LHCN-M2 (cell line): ENCODE results near the gene ATM. TPM values are rescaled to one million over a fixed set of nuclear protein-coding genes. Genes with fewer than 3 reads are reported as not detected.
"Not testable (repeated sequence)": the region's sequence is repeated elsewhere in the genome, so short reads cannot be mapped to it uniquely, and the experiment has no call there.

ENCODE experiments used
- DNase-seq: peaks from one replicate; pipeline ENCODE4 v3.0.0-alpha.2; 2012; ENCODE audit warnings: low read depth
- total RNA-seq: library from RNA; depleted of rRNA; stranded (reverse); fragments of >200 nt; gene quantifications from 2 replicates; pipeline ENCODE4 v1.2.3, GENCODE V29; 2014; rRNA removed

The ATM gene
- total RNA-seq, 1 experiment from 2014 or later = 47.9 TPM

DNA sequence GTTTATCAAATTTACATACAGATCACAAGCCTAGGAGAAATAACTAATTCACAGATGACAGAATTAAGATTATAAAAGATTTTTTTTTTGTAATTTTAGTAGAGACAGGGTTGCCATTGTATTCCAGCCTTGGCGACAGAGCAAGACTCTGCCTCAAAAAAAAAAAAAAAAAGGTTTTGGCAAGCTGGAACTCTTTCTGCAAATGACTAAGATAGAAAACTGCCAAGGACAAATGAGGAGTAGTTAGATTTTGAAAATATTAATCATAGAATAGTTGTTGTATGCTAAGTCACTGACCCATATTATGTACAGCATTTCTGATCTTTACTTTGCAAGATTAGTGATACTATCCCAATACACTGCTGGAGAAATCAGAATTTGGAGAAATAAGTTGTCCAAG is 145.3 kb downstream of the ATM start:
- DNase-seq = no peak

DNA sequence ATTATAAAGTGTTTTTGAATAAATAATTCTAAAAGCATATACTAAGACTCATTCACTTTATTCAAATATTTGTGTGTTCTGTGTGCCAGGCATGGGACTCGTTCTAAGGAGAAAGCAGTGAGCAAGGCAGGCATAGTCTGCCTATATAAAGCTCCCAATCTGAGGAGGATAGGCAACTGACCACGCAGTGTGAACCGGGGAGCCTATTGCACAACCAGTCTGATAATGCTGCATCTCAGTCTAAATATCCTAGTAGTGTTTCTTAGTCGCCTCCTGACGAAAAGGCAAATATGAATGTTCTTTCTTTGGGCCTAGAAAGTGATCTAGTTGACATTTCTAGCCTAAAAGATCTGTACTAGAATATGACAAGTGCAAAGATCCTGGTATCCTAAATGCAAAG is 146.2 kb downstream of the ATM start:
- no peak for DNase-seq

DNA sequence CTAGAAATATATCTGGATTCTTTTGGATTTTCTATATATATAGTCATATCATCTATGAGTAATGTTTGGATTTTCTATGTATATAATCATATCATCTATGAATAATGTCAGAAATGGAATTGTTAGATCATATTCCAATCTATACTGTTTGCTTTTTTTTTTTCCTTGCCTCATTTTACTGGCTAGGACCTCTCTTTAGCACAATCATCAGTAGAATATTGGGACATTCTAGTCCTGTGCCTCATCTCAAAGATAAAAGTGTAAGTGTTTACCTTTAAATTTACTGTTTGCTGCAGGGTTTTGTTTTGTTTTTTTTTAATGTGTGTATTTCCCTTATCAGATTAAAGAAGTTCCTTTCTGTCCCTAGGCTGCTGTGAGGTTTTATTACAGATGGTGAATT is 147.4 kb downstream of the ATM start:
- DNase-seq = no peak

DNA sequence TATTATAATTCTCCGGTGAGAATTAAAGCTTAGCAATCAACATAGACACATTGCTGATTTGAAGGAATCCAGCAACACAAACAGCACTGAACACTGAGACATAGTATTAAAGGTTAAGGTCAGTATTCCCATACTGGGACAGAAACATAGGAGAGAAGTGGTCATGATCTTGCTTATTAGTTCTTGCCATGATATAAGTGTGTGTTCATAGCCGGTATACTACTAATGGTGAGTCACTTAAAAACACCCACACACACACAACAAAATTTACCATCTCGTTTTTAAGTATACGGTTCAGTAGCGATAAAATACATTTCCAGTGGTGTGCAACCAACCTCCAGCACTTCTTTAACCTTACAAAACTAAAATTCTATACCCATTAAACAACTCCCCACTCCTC is 148.1 kb downstream of the ATM start:
- no peak for DNase-seq

DNA sequence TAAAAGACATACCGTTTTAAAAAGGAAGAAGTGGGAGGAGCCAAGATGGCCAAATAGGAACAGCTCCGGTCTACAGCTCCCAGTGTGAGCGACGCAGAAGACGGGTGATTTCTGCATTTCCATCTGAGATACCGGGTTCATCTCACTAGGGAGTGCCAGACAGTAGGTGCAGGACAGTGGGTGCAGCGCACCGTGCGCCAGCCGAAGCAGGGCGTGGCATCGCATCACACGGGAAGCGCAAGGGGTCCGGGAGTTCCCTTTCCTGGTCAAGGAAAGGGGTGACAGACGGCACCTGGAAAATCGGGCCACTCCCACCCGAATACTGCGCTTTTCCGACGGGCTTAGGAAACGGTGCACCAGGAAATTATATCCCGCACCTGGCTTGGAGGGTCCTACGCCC is 150.6 kb downstream of the ATM start:
- not testable (repeated sequence) for DNase-seq

DNA sequence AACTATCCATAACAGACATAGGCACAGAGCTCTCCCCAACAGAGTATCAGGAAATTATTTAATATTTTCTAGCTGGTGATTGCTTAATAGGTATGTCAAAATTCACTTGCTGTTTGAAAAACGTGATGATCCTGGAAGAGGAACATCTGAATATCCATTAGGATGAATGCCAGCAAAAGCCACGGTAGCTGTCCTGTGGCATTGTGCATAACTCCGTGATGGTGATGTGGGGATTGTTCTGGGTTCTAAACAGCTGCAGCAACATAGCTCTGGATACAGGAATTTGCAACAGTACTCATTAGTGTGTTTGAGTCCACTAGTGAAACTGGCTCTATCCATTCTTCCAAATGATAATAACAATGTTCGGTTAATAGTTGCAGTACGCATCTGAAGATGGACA is 165.7 kb downstream of the ATM start:
- peak; percentile 49 for DNase-seq

DNA sequence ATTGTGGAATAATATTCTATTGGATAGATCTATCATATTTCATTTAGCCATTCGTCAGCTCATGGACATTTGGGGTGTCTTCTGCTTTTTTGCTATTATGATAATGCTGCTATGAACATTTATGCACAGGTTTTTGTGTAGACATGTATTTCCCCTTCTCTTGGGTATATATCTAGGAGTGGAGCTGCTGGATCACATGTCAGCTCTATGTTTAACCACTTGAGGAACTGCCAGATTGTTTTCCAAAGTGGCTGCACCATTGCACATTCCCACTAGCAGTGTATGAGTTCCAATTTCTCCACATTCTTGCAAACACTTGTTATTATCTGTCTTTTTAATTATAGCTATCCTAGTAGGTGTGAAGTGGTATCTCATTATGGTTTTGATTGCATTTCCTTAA is 169.5 kb downstream of the ATM start:
- DNase-seq = no peak

DNA sequence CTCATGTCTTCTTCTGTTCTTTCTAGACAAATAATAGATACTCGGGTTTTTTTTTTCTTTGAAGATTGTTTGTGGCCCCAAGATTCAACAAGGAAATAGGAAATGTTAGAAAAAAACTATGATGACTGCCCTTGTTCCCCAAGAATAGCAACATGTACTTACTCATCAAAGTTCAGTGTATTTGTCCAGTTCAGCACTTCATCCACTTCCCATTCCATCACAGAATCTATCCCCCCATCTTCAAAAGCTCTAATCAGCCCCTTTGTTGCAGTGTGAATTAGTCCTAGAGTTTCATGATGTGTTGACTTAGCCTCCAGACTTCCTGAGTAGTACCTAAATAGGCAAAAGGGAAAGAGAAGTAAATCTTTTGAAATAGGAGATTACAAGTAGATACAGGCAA is 170.2 kb downstream of the ATM start:
- DNase-seq = no peak

DNA sequence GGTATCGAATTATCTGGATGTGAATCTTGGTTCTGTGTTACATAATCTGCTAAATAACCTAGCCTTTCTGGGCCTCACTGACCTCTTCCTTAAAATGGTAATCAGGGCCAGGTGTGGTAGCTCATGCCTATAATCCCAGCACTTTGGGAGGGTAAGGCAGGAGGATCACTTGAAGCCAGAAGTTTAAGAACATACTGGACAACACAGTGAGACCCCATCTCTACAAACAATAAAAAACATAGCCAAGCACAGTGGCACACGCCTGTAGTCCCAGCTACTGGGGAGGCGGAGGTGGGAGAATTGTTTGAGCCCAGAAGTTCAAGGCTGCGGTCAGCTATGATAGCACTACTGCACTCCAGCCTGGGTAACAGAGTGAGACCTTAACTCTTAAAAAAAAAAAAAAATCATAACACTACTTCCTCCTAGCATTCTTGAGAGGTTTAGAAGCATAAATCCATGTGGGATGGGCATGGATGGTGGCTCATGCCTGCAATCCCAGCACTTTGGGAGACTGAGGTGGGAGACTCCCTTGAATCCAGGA is 171.9 kb downstream of the ATM start:
- DNase-seq = no peak

DNA sequence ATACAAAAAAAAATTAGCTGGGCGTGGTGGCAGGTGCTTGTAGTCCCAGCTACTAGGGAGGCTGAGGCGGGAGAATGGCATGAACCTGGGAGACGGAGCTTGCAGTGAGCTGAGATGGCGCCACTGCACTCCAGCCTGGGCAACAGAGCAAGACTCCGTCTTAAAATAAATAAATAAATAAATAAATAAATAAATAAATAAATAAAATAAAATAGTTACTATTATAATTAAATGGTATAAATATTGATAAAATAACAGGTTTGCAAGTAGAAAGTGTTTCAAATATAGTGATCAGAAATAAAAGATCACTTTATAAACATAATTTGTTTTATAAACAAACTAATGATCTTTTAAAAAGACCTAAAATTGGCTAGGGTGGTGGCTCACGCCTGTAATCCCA is 173.8 kb downstream of the ATM start:
- DNase-seq = not testable (repeated sequence)

DNA sequence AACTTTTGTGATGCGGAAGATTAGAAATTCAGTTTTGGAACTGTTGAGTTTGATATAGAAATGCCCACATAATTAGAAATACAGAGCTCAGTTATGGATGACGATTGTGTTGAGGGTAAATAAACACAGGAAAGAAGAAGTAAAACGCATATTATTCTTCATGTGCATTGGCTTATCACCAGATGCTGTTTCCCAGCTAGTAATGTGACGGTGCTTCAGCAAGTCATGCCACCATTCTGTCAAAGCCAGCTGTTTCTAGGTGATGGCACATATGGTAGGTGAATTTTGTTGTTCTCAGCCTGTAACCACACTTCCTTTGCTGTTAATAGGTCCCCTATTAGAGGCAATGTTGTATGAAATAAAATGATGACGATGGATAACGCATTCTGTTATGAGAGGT is 175.6 kb downstream of the ATM start:
- DNase-seq = no peak

DNA sequence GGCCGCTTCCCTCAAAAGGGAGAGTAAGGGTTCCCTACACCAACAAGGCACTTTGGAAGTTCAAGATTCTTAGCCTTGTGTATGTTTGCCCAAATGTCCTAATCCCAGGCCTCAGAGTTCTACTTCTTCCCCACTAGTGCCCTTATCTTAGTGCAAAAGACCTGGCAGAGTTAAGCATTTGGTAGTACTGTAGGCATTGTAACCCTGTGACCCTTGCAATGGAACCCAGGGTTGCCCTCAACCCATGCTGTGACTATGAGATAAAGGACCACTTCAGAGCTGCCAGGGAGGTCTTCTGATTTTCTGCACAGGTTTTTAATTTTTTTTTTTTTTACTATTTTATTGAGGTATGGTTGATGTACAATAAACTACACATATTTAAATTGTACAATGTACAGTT is 179.4 kb downstream of the ATM start:
- no peak for DNase-seq

DNA sequence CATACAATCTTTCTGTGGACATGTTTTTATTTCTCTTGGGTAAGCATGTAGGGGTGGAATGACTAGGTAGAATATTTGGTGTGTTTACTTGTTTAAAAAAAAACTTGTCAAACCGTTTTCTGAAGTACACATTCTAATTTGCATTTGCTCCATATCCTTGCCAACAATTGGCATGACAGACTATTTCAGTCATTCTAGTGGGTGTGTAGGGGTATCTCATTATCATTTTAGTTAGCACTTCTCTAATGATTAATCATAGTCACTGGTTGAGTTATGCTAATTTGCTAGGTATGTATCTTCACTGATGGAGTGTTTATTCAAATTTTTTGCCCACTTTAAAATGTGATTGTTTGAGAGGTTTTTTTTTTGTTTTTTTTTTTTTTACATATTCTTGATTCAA is 180.2 kb downstream of the ATM start:
- no peak for DNase-seq

DNA sequence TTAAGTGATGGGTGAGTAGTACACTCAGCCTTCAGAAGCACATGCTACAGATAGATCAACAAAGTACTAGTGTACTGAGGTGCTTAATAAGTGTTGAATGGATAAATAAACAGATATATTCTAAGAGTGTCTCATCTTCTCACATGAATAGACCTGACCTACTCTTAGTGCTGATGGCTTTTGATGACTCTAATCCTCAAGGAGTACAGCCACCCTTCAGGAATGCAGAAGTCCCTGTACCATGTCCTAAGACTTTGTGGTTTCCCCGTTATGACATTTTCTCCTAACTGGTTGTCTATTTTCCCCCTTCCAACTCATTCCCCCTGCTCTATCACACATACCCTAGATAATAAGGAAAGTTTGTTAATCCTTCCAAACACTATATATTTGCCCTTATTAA is 182.8 kb downstream of the ATM start:
- peak; percentile 34 for DNase-seq

DNA sequence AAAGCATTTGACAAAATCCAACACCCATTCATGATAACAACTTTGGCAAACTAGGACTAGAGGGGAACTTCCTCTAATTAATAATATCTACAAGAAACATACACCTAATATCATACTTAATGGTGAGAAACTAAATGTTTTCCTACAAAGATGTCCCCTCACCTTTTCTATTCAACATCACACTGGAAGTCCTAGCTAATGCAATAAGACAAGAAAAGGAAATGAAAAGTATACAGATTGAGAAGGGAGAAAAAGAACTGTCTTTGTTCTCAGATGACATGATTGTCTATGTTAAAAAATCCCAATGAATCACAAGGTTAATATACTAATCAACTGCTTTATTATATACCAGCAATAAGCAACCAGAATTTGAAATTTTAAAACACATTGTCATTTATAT is 192.1 kb downstream of the ATM start:
- no peak for DNase-seq

DNA sequence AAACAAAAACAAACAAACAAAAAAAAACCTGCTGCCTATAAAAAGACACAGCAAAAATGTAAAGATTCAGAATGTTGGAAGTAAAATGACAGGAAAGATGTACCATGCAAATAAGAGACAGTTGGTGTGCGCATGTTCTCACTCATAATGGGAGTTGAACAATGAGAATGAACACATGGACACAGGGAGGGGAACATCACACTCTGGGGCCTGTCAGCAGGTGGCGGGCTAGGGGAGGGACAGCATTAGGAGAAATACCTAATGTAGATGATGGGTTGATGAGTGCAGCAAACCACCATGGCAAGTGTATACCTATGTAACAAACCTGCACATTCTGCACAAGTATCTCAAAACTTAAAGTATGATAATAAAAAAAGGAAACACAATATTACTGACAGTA is 194.7 kb downstream of the ATM start:
- not testable (repeated sequence) for DNase-seq

Other genes with a start within 250 kb of the ATM start
- 26.2 and 30.0 TPM in 2 replicates for gene CUL5, start 214.2 kb upstream of the ATM start, total RNA-seq
- gene ACAT1, start 101.5 kb upstream of the ATM start, total RNA-seq = 183 and 196 TPM in 2 replicates
- 14.0 and 18.2 TPM in 2 replicates for gene NPAT, start 429 bp upstream of the ATM start, total RNA-seq
- 0.83 and 1.3 TPM in 2 replicates for gene C11orf65, start 244.5 kb downstream of the ATM start, total RNA-seq